Neural cell (in vitro differentiated cells): ENCODE measurements around the gene ACSM6. TPM values are rescaled to one million over a fixed set of nuclear protein-coding genes. Genes with fewer than 3 reads are reported as not detected.

Experiments
- H2AFZ ChIP-seq: fragments of 200-600, 300-800 bp; sonication (generic), shearing (Covaris generic); 2 replicates; pipeline ENCODE4 v1.6.0; 2014; ENCODE audit warnings: low read depth, mild to moderate bottlenecking, antibody characterized with exemption, low read length, moderate library complexity
- H3F3A ChIP-seq: fragments of 200-600 bp; shearing (Covaris generic); 2 replicates; pipeline ENCODE4 v1.6.1; 2016; ENCODE audit warnings: mild to moderate bottlenecking, moderate library complexity, mixed read lengths, antibody characterized with exemption, low read length; ENCODE audit not compliant: insufficient read depth, poor library complexity, severe bottlenecking
- H3K27ac ChIP-seq: fragments of 200-600, 300-800 bp; sonication (generic), shearing (Covaris generic); 2 replicates; pipeline ENCODE4 v1.5.1; 2014; ENCODE audit warnings: mild to moderate bottlenecking, low read length, moderate library complexity
- H3K27me3 ChIP-seq: fragments of 300-800, 200-600 bp; sonication (generic), shearing (Covaris generic); 2 replicates; pipeline ENCODE4 v1.6.0; 2014; ENCODE audit warnings: mild to moderate bottlenecking, low read depth, low read length, moderate library complexity; ENCODE audit not compliant: insufficient read depth
- H3K36me3 ChIP-seq: fragments of 300-800, 200-600 bp; sonication (generic), shearing (Covaris generic); 2 replicates; pipeline ENCODE4 v1.5.1; 2014; ENCODE audit warnings: mild to moderate bottlenecking, antibody characterized with exemption, low read length, moderate library complexity; ENCODE audit not compliant: insufficient read depth
- H3K4me2 ChIP-seq: fragments of 300-800, 200-600 bp; sonication (generic), shearing (Covaris generic); 2 replicates; pipeline ENCODE4 v1.6.0; 2014; ENCODE audit warnings: mild to moderate bottlenecking, low read length
- H3K4me3 ChIP-seq: fragments of 300-800, 200-600 bp; sonication (generic), shearing (Covaris generic); 2 replicates; pipeline ENCODE4 v1.5.1; 2014; ENCODE audit warnings: mild to moderate bottlenecking, low read length, moderate library complexity
- H3K79me2 ChIP-seq: fragments of 200-600 bp; shearing (Covaris generic); replicated peaks from 2 replicates; pipeline ENCODE4 v1.6.0; 2014; ENCODE audit warnings: mild to moderate bottlenecking, low read length, moderate library complexity; ENCODE audit not compliant: insufficient read depth
- H3K9ac ChIP-seq: fragments of 300-800, 200-600 bp; sonication (generic), shearing (Covaris generic); 2 replicates; pipeline ENCODE4 v1.6.1; 2016; ENCODE audit warnings: mild to moderate bottlenecking, low read length, mixed read lengths
- H3K9me2 ChIP-seq: fragments of 200-600 bp; shearing (Covaris generic); 2 replicates; pipeline ENCODE4 v1.6.1; 2016; ENCODE audit warnings: mild to moderate bottlenecking, low read length, mixed read lengths; ENCODE audit not compliant: insufficient read depth
- H3K9me3 ChIP-seq: fragments of 200-600, 300-800 bp; sonication (generic), shearing (Covaris generic); 2 replicates; pipeline ENCODE4 v1.6.1; 2016; ENCODE audit warnings: mild to moderate bottlenecking, mixed run types, low read length, moderate library complexity, mixed read lengths
- H4K20me1 ChIP-seq: fragments of 200-600 bp; shearing (Covaris generic); 2 replicates; pipeline ENCODE4 v1.6.1; 2016; ENCODE audit warnings: mild to moderate bottlenecking, mixed run types; ENCODE audit not compliant: insufficient read depth
- EP300 ChIP-seq: fragments of 450-650 bp; conservative IDR thresholded peaks from 2 replicates; pipeline ENCODE4 v1.6.1; 2014; ENCODE audit warnings: antibody characterized with exemption, mild to moderate bottlenecking, moderate library complexity; ENCODE audit not compliant: poor library complexity, severe bottlenecking
- EZH2 ChIP-seq: fragments of 200-600, 300-800 bp; shearing (Covaris generic), sonication (generic); IDR thresholded peaks from 2 replicates; pipeline ENCODE4 v1.6.1; 2014; ENCODE audit warnings: antibody characterized with exemption, low read length, borderline replicate concordance, mild to moderate bottlenecking; ENCODE audit not compliant: insufficient read depth, poor library complexity, severe bottlenecking
- MXI1 ChIP-seq: fragments of 450-650 bp; conservative IDR thresholded peaks from 2 replicates; pipeline ENCODE4 v1.6.1; 2014; ENCODE audit warnings: antibody characterized with exemption, mild to moderate bottlenecking; ENCODE audit not compliant: poor library complexity, severe bottlenecking
- POLR2AphosphoS5 ChIP-seq: IDR thresholded peaks from 2 replicates; pipeline ENCODE4 v1.6.1; 2012
- RAD21 ChIP-seq: fragments of 450-650 bp; conservative IDR thresholded peaks from 2 replicates; pipeline ENCODE4 v1.6.1; 2014; ENCODE audit warnings: antibody characterized with exemption, mild to moderate bottlenecking, moderate library complexity
- REST ChIP-seq: IDR thresholded peaks from 2 replicates; pipeline ENCODE4 v1.6.1; 2012; ENCODE audit warnings: borderline replicate concordance
- SMC3 ChIP-seq: fragments of 450-650 bp; conservative IDR thresholded peaks from 2 replicates; pipeline ENCODE4 v1.6.1; 2014; ENCODE audit warnings: antibody characterized with exemption, mild to moderate bottlenecking, moderate library complexity; ENCODE audit not compliant: poor library complexity
- TAF1 ChIP-seq: IDR thresholded peaks from 2 replicates; pipeline ENCODE4 v1.6.1; 2012; ENCODE audit warnings: low read depth
- polyA plus RNA-seq: library from polyadenylated mRNA; depleted of rRNA; stranded (reverse); fragments of >200 nt; gene quantifications from 2 replicates; pipeline ENCODE4 v1.2.3, GENCODE V29; 2014
- TF ChIP-seq, protein P1 (sequence below): fragments of 450-650 bp; IDR thresholded peaks from 2 replicates; pipeline ENCODE4 v1.5.1; 2014; ENCODE audit warnings: antibody characterized with exemption, mild to moderate bottlenecking, moderate library complexity; ENCODE audit not compliant: poor library complexity, severe bottlenecking

The ACSM6 gene
- polyA plus RNA-seq, 1 donor from 2014 or later: not detected

- no peaks in the 10 kb centered on the region for H3K9me2 ChIP-seq
- H3K9me3 ChIP-seq: peaks cover 3% of the 10 kb centered on the region
- H3K4me3 ChIP-seq: no peak overlapping the region
- H3K27ac ChIP-seq: no peak overlapping the region
- no peaks in the 10 kb centered on the region for H3K36me3 ChIP-seq
- H3K9ac ChIP-seq: no peak overlapping the region
- no peak overlapping the region for H2AFZ ChIP-seq
- no peaks in the 10 kb centered on the region for H3K27me3 ChIP-seq
- TF ChIP-seq RAD21: no peak
- no peak for TF ChIP-seq EP300
- TF ChIP-seq MXI1: no peak
- TF ChIP-seq EZH2: no peak
- no peak for TF ChIP-seq TAF1
- no peak for TF ChIP-seq REST
- no peak for TF ChIP-seq POLR2AphosphoS5
- H3F3A ChIP-seq: no peaks in the 10 kb centered on the region
- no peak overlapping the region for H3K4me2 ChIP-seq
- no peaks in the 10 kb centered on the region for H4K20me1 ChIP-seq
- H3K79me2 ChIP-seq: no peaks in the 10 kb centered on the region
These were observed 23.4 kb downstream of the ACSM6 start for GRCh38 chr10:95217476-95217875.

DNA sequence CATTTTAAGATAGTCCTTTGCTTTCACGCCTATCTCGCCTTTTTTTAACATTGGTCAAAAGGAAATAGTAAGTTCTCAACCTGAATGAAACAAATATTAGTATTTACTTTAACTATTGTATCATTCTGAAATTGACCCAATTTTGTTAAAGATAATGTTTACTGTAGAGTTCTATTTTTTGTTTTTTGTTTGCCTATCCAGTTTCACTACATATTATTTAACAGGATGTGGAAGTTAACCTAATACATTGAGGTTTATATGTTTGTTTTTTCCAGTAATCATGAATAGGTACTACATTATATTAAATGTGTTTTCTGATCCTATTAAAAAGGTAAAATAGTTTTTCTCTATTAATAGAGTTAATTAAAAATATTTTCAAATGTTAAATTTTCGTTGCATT, 26.5 kb downstream of the ACSM6 start:
- Histone ChIP-seq H3K27me3 (no peaks in the 10 kb centered on the region), H3K36me3 (no peaks in the 10 kb centered on the region), H2AFZ (no peak overlapping the region), H3K9me2 (no peaks in the 10 kb centered on the region), H3K9ac (no peak overlapping the region), H3K9me3 (peaks cover 3% of the 10 kb centered on the region), H3K4me2 (no peak overlapping the region), H4K20me1 (no peaks in the 10 kb centered on the region), H3K79me2 (no peaks in the 10 kb centered on the region), H3K4me3 (no peak overlapping the region), H3F3A (no peaks in the 10 kb centered on the region), H3K27ac (no peak overlapping the region)
- TF ChIP-seq, protein P1, sequence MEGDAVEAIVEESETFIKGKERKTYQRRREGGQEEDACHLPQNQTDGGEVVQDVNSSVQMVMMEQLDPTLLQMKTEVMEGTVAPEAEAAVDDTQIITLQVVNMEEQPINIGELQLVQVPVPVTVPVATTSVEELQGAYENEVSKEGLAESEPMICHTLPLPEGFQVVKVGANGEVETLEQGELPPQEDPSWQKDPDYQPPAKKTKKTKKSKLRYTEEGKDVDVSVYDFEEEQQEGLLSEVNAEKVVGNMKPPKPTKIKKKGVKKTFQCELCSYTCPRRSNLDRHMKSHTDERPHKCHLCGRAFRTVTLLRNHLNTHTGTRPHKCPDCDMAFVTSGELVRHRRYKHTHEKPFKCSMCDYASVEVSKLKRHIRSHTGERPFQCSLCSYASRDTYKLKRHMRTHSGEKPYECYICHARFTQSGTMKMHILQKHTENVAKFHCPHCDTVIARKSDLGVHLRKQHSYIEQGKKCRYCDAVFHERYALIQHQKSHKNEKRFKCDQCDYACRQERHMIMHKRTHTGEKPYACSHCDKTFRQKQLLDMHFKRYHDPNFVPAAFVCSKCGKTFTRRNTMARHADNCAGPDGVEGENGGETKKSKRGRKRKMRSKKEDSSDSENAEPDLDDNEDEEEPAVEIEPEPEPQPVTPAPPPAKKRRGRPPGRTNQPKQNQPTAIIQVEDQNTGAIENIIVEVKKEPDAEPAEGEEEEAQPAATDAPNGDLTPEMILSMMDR: no peak
- TF ChIP-seq REST: no peak
- no peak for TF ChIP-seq TAF1
- TF ChIP-seq SMC3: no peak
- no peak for TF ChIP-seq EP300
- no peak for TF ChIP-seq POLR2AphosphoS5
- TF ChIP-seq MXI1: no peak
- no peak for TF ChIP-seq EZH2
- TF ChIP-seq RAD21: no peak
